K562 (cell line): Measurements from ENCODE around the gene HAPLN2. TPM values are rescaled to one million over a fixed set of nuclear protein-coding genes. Genes with fewer than 3 reads are reported as not detected.

Source experiments
- IRF9 ChIP-seq: fragments of 450-650 bp; IDR thresholded peaks from 2 replicates; pipeline ENCODE4 v1.6.1; 2016; ENCODE audit warnings: missing biosample characterization, missing genetic modification characterization
- KLF6 ChIP-seq: fragments of 250-450 bp; sonication (Bioruptor Pico); IDR thresholded peaks from 2 replicates; pipeline ENCODE4 v1.4.0; 2020; ENCODE audit warnings: mild to moderate bottlenecking, moderate library complexity, borderline replicate concordance
- REST ChIP-seq, 2 experiments: fragments of 450-650 bp; formaldehyde crosslinking in 1 of 2; IDR thresholded peaks; 2 replicates each; pipeline versions ENCODE4 v1.4.0 to v1.6.1; 2014 to 2020; ENCODE audit warnings: mild to moderate bottlenecking in 2 of 2, borderline replicate concordance in 1 of 2, low read depth in 1 of 2
- SMARCA4 ChIP-seq: fragments of 450-650 bp; IDR thresholded peaks from 2 replicates; pipeline ENCODE4 v1.6.1; 2016
- ZNF384 ChIP-seq: IDR thresholded peaks from 2 replicates; pipeline ENCODE4 v1.6.1; 2012; ENCODE audit warnings: low read depth, low read length, improper control_type of control experiment
- ZNF778 ChIP-seq: fragments of 450-650 bp; formaldehyde crosslinking; IDR thresholded peaks from 2 replicates; pipeline ENCODE4 v1.4.0; 2020; ENCODE audit warnings: mild to moderate bottlenecking, moderate library complexity
- polyA plus RNA-seq, 8 experiments: library from polyadenylated mRNA; depleted of rRNA in 4 of 8; stranded (reverse) in 5 of 8; unstranded in 3 of 8; fragments of >200 nt; fragmentation: Nextera tagmentation in 2 of 8; fragmentation: Illumina TruSeq in 1 of 8; extraction: Ambion mirVana in 2 of 8; extraction: Trizol in 1 of 8; gene quantifications; 2 replicates each; pipeline versions ENCODE4 v1.2.1 to v1.2.3, GENCODE V29; 2011 to 2014; ENCODE audit warnings: inconsistent platforms in 1 of 8, missing spikeins in 1 of 8
- total RNA-seq, 7 experiments: library from RNA; depleted of rRNA in 6 of 7; stranded (reverse); fragments of >200 nt in 6 of 7; fragmentation: Illumina TruSeq in 2 of 7; extraction: Trizol in 2 of 7; gene quantifications; 2 replicates each; pipeline versions ENCODE4 v1.2.1 to v1.2.3, GENCODE V29; 2011 to 2021; ENCODE audit warnings: low replicate concordance in 1 of 7
- TF ChIP-seq, protein P1 (sequence below): fragments of 250-450 bp; sonication (Bioruptor Pico); IDR thresholded peaks from 2 replicates; pipeline ENCODE4 v1.4.0; 2020; ENCODE audit warnings: mild to moderate bottlenecking, moderate library complexity, borderline replicate concordance

Gene HAPLN2
- total and polyA plus RNA-seq, 9 of the 15 experiments (the other 6 are each of a cell fraction or from before 2014, with no cell fraction given), result 0.14 to 5.2 (median 3.8) TPM; not detected in 4

GRCh38 chr1:156612666-156613065 is 6.5 kb upstream of the HAPLN2 start (continued):
- TF ChIP-seq, protein P1, sequence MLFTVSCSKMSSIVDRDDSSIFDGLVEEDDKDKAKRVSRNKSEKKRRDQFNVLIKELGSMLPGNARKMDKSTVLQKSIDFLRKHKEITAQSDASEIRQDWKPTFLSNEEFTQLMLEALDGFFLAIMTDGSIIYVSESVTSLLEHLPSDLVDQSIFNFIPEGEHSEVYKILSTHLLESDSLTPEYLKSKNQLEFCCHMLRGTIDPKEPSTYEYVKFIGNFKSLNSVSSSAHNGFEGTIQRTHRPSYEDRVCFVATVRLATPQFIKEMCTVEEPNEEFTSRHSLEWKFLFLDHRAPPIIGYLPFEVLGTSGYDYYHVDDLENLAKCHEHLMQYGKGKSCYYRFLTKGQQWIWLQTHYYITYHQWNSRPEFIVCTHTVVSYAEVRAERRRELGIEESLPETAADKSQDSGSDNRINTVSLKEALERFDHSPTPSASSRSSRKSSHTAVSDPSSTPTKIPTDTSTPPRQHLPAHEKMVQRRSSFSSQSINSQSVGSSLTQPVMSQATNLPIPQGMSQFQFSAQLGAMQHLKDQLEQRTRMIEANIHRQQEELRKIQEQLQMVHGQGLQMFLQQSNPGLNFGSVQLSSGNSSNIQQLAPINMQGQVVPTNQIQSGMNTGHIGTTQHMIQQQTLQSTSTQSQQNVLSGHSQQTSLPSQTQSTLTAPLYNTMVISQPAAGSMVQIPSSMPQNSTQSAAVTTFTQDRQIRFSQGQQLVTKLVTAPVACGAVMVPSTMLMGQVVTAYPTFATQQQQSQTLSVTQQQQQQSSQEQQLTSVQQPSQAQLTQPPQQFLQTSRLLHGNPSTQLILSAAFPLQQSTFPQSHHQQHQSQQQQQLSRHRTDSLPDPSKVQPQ, result no peak
- TF ChIP-seq IRF9 (tag) (no peak), SMARCA4 (no peak), KLF6 (CRISPR knock-in tag) (no peak), ZNF384 (no peak), REST (IDR thresholded peaks at IDR 0.05; ENCODE audit: borderline replicate concordance) (no peak), REST (CRISPR knock-in tag; IDR thresholded peaks at IDR 0.05; ENCODE audit: low read depth) (no peak), ZNF778 (no peak)
